GM15510 (cell line): ENCODE measurements around the gene UGGT1.

ENCODE experiments used
- POLR2A ChIP-seq: IDR thresholded peaks from 3 replicates; pipeline ENCODE4 v1.6.1; 2011; ENCODE audit warnings: borderline replicate concordance; ENCODE audit not compliant: insufficient read length; ENCODE audit errors: extremely low read depth

The UGGT1 gene

DNA sequence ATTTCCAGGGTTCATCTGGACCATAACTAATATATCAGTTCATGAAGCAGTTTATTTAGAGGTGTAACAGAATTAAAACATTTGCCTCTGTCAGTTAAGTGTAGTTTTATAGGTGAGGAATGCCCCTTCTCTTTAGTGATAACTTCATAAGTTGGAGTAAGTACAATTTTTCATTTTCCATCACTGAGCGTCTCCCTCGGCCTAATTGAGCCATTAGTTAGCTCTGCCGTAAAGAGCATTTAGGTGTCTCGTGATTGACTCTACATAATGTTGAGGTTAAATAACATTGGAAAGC lies 88.4 kb downstream of the UGGT1 start:
- TF ChIP-seq POLR2A: no peak

DNA sequence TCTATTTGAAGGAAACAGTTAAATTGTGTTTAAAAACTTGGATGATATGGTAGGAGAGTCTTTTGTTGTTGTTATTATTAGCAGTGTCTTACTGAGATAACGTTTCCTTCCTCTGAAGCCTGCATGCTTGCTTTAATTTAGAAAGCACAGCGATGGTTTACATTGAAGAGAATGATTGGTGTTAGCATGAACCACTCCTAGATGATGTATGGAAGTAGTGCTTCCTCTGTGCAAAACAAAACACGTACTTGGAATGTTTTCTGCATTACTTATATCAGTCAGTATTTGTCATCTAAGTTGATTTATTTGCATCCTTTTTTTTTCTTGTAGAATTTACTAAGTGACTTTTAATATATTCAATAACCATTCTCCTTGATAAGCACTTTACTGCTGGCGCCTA lies 89.0 kb downstream of the UGGT1 start:
- no peak for TF ChIP-seq POLR2A

DNA sequence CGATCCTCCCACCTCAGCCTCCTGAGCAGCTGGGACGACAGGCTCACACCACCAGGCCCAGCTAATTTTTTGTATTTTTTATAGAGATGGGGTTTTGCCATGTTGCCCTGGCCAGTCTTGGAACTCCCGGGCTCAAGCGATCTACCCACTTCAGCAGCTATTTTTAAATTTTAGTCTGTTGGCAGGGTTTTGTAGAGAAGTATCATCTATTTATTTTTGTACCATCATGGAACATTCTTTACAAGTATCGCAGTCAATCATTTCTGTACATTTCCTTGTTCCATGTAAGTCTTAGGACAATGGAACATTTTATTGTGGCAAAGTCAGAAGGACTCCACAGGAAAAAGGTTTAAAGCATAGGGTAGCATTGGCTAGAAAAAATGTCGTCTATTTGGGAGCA lies 94.6 kb downstream of the UGGT1 start:
- TF ChIP-seq POLR2A: no peak

DNA sequence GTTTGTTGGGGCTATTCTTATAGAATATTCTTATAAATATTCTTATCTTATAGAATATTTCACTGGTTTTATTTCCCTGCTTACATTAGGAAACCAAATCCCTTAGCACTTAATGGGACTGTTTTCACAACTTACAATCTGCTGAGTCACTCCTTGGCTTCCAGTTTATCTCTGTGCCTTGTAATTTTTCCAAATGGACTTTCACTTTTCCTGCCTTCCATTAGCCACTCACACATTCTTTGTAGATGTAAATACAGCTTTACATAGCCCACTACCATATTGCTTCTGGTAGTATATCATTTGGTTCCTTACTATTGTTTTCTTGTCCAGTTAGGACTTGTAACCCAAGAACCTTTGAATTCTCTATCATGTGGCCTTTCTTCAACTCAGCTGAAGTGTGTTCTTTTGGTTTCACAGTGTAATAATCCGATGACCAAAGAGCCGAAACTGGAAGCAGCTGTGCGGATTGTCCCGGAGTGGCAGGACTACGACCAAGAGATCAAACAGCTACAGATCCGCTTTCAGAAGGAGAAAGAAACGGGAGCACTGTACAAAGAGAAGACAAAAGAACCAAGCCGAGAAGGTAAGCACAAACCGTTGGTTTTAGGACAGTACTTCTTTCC lies 96.1 kb downstream of the UGGT1 start:
- no peak for TF ChIP-seq POLR2A

DNA sequence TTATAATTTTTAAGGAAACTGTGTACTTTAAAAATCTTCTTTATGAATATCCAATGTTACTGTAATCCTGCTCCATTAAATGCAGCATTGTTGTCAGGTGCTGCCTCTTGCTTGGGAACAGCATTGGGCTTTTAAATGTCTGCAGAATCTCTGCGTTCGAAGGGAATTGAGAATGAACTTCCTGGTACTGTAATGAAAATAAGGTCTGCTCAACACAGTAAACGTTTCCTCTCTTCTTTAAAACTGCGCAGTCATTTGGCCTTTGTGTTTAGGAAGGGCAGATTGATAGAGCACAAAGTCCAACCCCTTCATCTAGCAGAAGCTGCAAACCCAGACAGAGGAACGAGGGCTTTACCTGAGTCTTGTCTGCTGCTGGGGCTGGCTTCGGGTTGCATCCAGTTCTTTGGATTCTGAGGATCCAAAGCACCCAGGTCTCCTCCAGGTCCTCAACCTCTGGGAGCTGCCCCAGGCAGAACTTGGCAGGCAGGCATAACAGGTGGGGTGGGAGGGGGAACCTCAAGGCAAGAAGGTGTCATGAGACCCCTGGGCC lies 104.5 kb downstream of the UGGT1 start:
- no peak for TF ChIP-seq POLR2A

DNA sequence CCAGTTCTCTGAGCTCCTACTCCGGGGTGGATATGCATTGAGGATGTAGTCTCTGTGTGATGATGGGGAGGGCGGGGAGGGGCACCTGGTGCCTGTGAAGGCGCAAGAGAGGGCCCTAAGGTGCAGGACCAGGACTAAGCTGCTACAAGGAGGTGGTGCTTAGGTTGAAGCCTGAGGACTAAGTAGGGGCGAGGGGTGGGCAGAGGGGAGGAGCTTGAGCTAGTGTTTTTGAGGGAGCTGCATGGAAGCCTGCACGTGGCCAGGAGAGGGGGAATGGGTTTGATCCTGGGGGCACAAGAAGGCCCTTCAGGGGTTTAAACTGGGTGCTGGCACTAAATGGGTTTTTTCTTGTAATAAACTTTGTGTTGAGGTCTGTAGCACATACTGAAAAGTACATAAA lies 105.0 kb downstream of the UGGT1 start:
- no peak for TF ChIP-seq POLR2A

DNA sequence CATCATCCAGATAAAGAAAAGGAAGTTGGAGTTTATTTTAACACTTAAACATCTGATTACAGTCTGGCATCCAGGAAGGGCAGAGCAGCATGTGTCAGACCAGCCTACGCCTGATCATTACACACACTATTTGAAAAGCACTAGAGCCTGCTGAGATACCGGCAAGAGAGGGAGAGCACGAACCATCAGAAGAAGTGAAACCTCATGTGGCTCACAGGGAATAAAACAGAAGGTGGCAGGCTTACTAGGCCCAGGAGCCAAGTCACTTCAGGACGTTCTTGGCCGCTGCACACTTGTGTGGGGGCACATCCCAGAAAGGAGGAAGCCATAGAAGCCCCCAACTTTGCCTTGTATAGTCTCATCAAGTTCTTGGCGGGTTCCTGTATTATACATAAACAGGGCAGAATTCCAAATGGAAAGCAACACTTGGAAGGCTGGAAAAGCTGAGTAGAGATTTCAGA lies 105.5 kb downstream of the UGGT1 start:
- no peak for TF ChIP-seq POLR2A

DNA sequence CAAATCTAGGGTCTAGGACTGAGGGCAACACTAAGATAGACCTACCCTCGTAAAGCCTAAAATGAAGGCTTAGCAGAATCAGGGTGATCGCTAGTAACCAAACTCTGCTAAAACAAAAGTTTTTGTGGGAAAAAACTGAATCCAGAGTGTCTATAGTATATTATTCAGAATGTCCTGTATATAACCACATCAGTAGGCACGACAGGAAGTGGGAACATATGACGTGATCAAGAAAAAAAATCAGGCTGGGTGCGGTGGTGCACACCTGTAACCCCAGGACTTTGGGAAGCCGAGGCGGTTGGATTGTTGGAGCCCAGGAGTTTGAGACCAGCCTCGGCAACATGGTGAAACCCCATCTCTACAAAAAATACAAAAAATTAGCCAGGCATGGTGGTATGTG lies 106.1 kb downstream of the UGGT1 start:
- TF ChIP-seq POLR2A: no peak

DNA sequence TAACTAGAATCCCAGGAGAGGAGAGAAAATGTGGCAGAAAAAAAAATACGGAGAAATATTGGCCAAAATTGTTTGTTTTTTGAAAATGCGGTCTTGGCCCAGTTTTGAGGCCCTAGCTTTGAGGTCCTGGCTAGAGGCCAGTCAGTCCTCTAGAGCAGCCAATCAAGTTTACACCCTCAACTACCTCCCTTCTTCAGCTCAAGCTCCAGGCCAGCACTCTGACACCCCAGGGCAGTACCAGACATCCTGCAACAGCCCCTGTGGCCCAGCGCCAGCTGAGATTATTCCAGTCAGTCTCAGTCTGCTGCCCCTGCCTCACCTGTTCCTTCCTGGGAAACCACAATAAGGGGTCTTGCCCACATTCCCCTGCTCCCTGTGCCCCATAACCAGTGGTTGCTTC lies 107.7 kb downstream of the UGGT1 start:
- no peak for TF ChIP-seq POLR2A

DNA sequence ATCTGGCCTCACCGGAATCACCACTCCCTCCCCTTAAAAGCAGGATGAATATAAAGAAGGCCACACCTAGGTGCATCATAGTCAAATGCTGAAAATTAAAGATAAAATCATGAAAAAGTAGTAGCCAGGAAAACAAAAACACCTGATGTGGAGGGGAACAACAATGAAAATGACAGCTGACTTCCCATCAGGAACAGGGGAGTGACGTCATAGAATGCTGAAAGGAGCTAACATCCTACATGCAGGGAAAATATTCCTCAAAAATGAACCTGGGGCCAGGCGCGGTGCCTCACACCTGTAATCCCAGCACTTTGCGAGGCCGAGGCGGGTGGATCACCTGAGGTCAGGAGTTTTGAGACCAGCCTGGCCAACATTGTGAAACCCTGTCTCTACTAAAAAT lies 108.1 kb downstream of the UGGT1 start:
- TF ChIP-seq POLR2A: no peak

DNA sequence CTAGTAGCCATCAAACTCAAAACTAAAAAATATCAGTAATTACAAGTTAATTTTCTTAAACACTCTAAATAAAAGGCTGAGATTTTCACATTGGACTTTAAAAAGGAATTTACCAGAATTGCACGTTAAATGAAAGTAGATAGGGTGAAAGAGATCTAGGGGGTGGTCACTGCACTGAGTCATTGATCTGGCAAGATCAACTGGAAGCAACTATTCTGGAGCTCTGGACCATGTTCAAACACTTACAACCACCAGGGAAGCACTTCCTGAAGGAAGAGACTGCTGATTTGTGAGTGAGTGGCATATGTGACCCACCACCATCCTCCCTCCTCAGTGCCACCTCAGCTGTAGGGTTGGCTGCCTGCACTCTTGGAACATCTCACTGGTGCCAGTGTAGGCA lies 111.8 kb downstream of the UGGT1 start:
- no peak for TF ChIP-seq POLR2A

DNA sequence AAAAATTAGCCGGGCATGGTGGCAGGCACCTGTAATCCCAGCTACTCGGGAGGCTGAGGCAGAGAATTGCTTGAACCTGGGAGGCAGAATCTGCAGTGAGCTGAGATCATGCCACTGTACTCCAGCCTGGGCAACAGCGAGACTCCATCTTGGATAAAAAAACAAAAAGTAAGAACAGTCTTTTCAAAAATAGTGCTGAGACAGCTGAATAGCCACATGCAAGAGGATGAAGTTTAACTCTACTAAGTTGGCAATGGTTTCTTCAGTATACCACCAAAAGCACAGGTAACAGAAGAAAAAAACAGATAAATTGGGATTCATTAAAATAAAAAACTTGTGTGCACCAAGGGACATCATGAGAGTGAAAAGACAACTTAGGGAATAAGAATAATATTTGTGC lies 115.2 kb downstream of the UGGT1 start:
- TF ChIP-seq POLR2A: no peak

DNA sequence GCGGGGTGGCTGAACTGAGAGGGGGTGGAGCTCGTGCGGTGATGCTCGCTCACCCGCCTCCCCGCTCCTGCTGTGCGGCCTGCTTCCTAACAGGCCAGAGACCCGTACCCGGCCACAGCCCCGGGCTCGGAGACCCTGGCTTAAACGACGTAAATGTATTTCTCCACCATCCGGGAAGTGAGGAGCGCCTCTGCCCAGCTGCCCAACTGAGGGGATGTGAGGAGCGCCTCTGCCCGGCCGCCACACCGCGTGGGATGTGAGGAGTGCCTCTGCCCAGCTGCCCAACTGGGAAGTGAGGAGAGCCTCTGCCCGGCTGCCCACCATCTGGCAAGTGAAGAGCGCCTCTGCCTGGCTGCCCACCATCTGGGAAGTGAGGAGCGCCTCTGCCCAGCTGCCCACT lies 117.0 kb downstream of the UGGT1 start:
- no peak for TF ChIP-seq POLR2A

DNA sequence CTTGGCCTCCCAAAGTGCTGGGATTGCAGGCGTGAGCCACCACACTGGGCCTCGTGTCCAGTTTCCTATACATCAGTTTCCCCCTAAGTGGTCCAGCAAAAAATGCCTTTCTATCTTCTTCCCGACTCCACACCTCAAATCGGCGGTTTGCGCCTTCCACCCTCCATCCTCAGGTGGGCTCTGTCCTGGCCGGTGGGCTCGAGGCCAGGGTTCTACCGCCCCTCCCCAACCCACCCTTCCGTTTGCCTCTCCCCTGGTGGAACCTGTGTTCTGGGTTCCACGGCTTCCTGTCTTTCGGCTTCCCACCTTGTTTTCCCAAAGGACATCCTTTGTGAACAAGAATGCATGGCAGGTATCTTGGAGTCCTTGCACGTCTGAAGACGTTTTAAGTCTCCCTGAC lies 123.3 kb downstream of the UGGT1 start:
- TF ChIP-seq POLR2A: no peak

DNA sequence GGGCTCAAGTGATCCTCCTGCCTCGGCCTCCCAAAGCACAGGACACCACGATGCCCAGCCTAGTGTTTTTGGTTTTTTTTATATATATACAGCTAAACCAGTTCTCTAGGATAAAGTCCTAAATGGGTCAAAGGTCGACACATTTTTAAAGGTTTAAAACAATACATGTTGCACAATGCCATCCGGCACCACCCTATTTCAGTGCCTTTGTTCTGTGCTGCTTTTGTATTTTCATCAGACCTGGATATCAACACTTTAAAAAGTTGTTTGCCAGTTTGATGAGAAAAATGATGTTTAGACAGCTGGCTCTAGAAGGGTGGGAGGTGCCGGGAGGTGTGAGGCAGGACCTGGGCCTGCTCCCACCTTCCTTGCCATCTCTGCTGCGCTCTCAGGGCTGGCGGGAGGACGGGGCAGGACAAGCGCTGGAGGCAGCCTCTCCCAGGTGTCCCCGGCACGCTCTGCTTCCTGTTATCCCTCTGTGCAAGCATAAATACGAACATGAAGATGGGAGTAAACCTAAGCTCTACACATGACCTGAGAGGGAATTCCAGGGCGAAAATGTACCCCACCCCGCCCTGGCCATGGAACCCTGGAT lies 124.0 kb downstream of the UGGT1 start:
- no peak for TF ChIP-seq POLR2A

DNA sequence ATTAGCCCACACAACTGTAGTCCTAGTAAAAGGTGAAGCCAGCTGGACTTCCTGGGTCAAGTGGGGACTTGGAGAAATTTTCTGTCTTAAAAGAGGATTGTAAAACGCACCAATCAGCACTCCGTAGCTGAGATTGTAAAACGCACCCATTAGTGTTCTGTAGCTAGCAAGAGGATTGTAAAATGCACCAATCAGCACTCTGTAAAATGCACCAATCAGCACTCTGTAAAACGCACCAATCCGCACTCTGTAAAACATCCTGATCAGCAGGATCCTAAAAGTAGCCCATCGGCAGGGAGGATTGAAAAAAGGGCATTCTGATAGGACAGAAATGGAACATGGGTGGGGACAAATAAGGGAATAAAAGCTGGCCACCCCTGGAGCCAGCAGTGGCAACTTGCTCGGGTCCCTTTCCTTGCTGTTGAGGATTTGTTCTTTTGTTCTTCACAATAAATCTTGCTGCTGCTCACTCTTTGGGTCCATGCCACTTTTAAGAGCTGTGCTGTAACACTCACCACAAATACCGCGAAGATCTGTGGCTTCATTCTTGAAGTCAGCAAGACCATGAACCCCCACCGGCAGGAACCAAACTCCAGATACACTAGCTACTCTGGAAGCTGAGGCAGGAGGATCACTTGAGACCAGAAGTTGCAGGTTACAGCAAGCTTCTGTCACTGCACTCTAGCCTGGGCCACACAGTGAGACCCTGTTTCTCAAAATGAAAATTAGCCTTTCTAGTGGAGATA lies 125.1 kb downstream of the UGGT1 start:
- TF ChIP-seq POLR2A: no peak
